SK-N-SH (cell line): Measurements from ENCODE around the gene PRKCD. TPM values are rescaled to one million over a fixed set of nuclear protein-coding genes. Genes with fewer than 3 reads are reported as not detected.

ENCODE experiments used
- CTCF ChIA-PET: fragments of 300-600, 350-600 bp; formaldehyde crosslinking; extraction: SDS; loops from one replicate; lab custom pipeline; 2021; lab: Yijun Ruan, JAX
- POLR2A ChIA-PET: fragments of 350-600 bp; sonication (Branson Sonifier 250); formaldehyde crosslinking; extraction: SDS; loops from one replicate; lab custom pipeline; 2020; ENCODE audit warnings: antibody characterized with exemption, inconsistent platforms; lab: Yijun Ruan, JAX
- DNase-seq: peaks from one replicate; pipeline ENCODE4 v3.0.0; 2012
- H2AFZ ChIP-seq: fragments of 200-600 bp; sonication (generic); 2 replicates; pipeline ENCODE4 v1.8.1; 2016; ENCODE audit warnings: antibody characterized with exemption, mild to moderate bottlenecking, low read depth
- H3F3A ChIP-seq: fragments of 200-600 bp; sonication (generic); replicated peaks from 2 replicates; pipeline ENCODE3; 2016; ENCODE audit warnings: antibody characterized with exemption, mild to moderate bottlenecking; ENCODE audit not compliant: insufficient read depth
- H3K27ac ChIP-seq, 2 experiments: fragments of 200-500 bp in 1 of 2; fragments of 200-600 bp in 1 of 2; sonication (Bioruptor generic) in 1 of 2; sonication (generic), shearing (Covaris generic) in 1 of 2; 2 replicates each; pipeline versions ENCODE4 v1.5.1 to v1.6.1; 2014 to 2016; ENCODE audit warnings: low read depth in 2 of 2, inconsistent platforms in 1 of 2, low read length in 1 of 2, mild to moderate bottlenecking in 1 of 2, mixed read lengths in 1 of 2
- H3K27me3 ChIP-seq: fragments of 200-600 bp; sonication (generic), shearing (Covaris generic); 2 replicates; pipeline ENCODE4 v1.6.1; 2016; ENCODE audit warnings: mixed run types; ENCODE audit not compliant: insufficient read depth
- H3K36me3 ChIP-seq, 2 experiments: fragments of 200-500 bp in 1 of 2; fragments of 200-600 bp in 1 of 2; sonication (Bioruptor generic) in 1 of 2; sonication (generic) in 1 of 2; replicated peaks in 1 of 2; 2 replicates each; pipeline versions ENCODE3 to v1.5.1; 2014 to 2016; ENCODE audit warnings: low read length in 1 of 2, mild to moderate bottlenecking in 1 of 2; ENCODE audit not compliant: insufficient read depth in 2 of 2, control insufficient read depth in 1 of 2
- H3K4me1 ChIP-seq, 2 experiments: fragments of 200-500 bp in 1 of 2; fragments of 200-600 bp in 1 of 2; sonication (Bioruptor generic) in 1 of 2; sonication (generic), shearing (Covaris generic) in 1 of 2; 2 replicates each; pipeline versions ENCODE4 v1.5.1 to v1.6.1; 2014 to 2016; ENCODE audit warnings: low read depth in 1 of 2, low read length in 1 of 2, mixed run types in 1 of 2; ENCODE audit not compliant: insufficient read depth in 2 of 2, control insufficient read depth in 1 of 2
- H3K4me2 ChIP-seq: fragments of 200-600 bp; sonication (generic), shearing (Covaris generic); 2 replicates; pipeline ENCODE4 v1.6.1; 2017; ENCODE audit warnings: mixed run types
- H3K4me3 ChIP-seq, 2 experiments: fragments of 200-500 bp in 1 of 2; fragments of 200-600 bp in 1 of 2; sonication (Bioruptor generic) in 1 of 2; sonication (generic), shearing (Covaris generic) in 1 of 2; 2 replicates each; pipeline versions ENCODE4 v1.5.1 to v1.8.1; 2014 to 2016; ENCODE audit warnings: low read depth in 2 of 2, inconsistent platforms in 1 of 2, low read length in 1 of 2, mild to moderate bottlenecking in 1 of 2, mixed read lengths in 1 of 2, moderate library complexity in 1 of 2
- H3K79me2 ChIP-seq: fragments of 200-600 bp; sonication (generic); 2 replicates; pipeline ENCODE4 v1.8.1; 2017; ENCODE audit warnings: mild to moderate bottlenecking; ENCODE audit not compliant: insufficient read depth
- H3K9ac ChIP-seq: fragments of 200-600 bp; sonication (generic); 2 replicates; pipeline ENCODE4 v1.6.1; 2017; ENCODE audit warnings: mixed run types
- H3K9me2 ChIP-seq: fragments of 200-600 bp; sonication (generic); 2 replicates; pipeline ENCODE4 v1.6.1; 2017; ENCODE audit warnings: mixed run types
- H3K9me3 ChIP-seq: fragments of 200-600 bp; sonication (generic); 2 replicates; pipeline ENCODE4 v1.6.1; 2017; ENCODE audit warnings: mixed run types, mild to moderate bottlenecking, moderate library complexity
- H4K20me1 ChIP-seq: fragments of 200-600 bp; sonication (generic); 2 replicates; pipeline ENCODE4 v1.6.1; 2017; ENCODE audit warnings: mild to moderate bottlenecking, mixed run types; ENCODE audit not compliant: insufficient read depth
- CTCF ChIP-seq: fragments of 200-600 bp; sonication (generic); IDR thresholded peaks from 2 replicates; pipeline ENCODE4 v1.6.1; 2017; ENCODE audit warnings: antibody characterized with exemption, mild to moderate bottlenecking, moderate library complexity
- EZH2phosphoT487 ChIP-seq: fragments of 200-600 bp; sonication (generic); IDR thresholded peaks from 2 replicates; pipeline ENCODE4 v1.6.1; 2017; ENCODE audit warnings: low read depth, mixed run types, mild to moderate bottlenecking, antibody characterized with exemption, moderate library complexity, borderline replicate concordance
- FOXJ3 ChIP-seq: sonication (generic); formaldehyde crosslinking; IDR thresholded peaks from 2 replicates; pipeline ENCODE4 v1.5.1; 2020; ENCODE audit warnings: mild to moderate bottlenecking, missing genetic modification reagents
- GABPA ChIP-seq: IDR thresholded peaks from 2 replicates; pipeline ENCODE4 v1.4.0; 2012; ENCODE audit warnings: low read depth, mild to moderate bottlenecking
- GATA2 ChIP-seq: sonication (generic); formaldehyde crosslinking; IDR thresholded peaks from 2 replicates; pipeline ENCODE4 v1.5.0; 2020; ENCODE audit warnings: mild to moderate bottlenecking, missing genetic modification reagents
- JUND ChIP-seq: IDR thresholded peaks from 2 replicates; pipeline ENCODE4 v1.4.0; 2012
- MEF2A ChIP-seq: IDR thresholded peaks from 2 replicates; pipeline ENCODE4 v1.4.0; 2012; ENCODE audit warnings: low read depth, borderline replicate concordance
- MXI1 ChIP-seq: IDR thresholded peaks from 2 replicates; pipeline ENCODE4 v1.6.1; 2012; ENCODE audit warnings: mild to moderate bottlenecking, low read depth, low read length, improper control_type of control experiment
- NRF1 ChIP-seq: IDR thresholded peaks from 2 replicates; pipeline ENCODE4 v1.6.1; 2012; ENCODE audit warnings: low read depth, mild to moderate bottlenecking, low read length
- PBX3 ChIP-seq: IDR thresholded peaks from 2 replicates; pipeline ENCODE4; 2012
- RAD21 ChIP-seq: IDR thresholded peaks from 2 replicates; pipeline ENCODE4 v1.6.1; 2012; ENCODE audit warnings: mild to moderate bottlenecking, low read length
- RCOR1 ChIP-seq: fragments of 150-350 bp; IDR thresholded peaks from 2 replicates; pipeline ENCODE4 v1.6.1; 2017; ENCODE audit warnings: antibody characterized with exemption, low read length
- TAF1 ChIP-seq: IDR thresholded peaks from 2 replicates; pipeline ENCODE4 v1.6.1; 2012; ENCODE audit warnings: low read depth, mild to moderate bottlenecking, low read length, moderate library complexity, borderline replicate concordance
- TCF12 ChIP-seq: IDR thresholded peaks from 2 replicates; pipeline ENCODE4 v1.4.0; 2012
- TEAD4 ChIP-seq: IDR thresholded peaks from 2 replicates; pipeline ENCODE4 v1.4.0; 2012; ENCODE audit warnings: mild to moderate bottlenecking, borderline replicate concordance; ENCODE audit not compliant: insufficient read depth
- USF2 ChIP-seq: fragments of 150-350 bp; IDR thresholded peaks from 2 replicates; pipeline ENCODE4 v1.6.1; 2017; ENCODE audit warnings: antibody characterized with exemption, low read length, low read depth, borderline replicate concordance
- YY1 ChIP-seq: IDR thresholded peaks from 2 replicates; pipeline ENCODE4 v1.4.0; 2012; ENCODE audit warnings: low read depth, mild to moderate bottlenecking
- WGBS: methylation state at CpG from one replicate; pipeline ENCODE4 v1.1.6; 2017; ENCODE audit warnings: low lambda C conversion rate; 5-methylcytosine and 5-hydroxymethylcytosine counted together
- polyA plus RNA-seq, 3 experiments: library from polyadenylated mRNA; depleted of rRNA; stranded (reverse); fragments of >200 nt; gene quantifications; 2 replicates each; pipeline ENCODE4 v1.2.3, GENCODE V29; 2012
- TF ChIP-seq, protein P1 (sequence below): IDR thresholded peaks from 2 replicates; pipeline ENCODE4 v1.4.0; 2012; ENCODE audit warnings: low read depth, borderline replicate concordance

The PRKCD gene
- polyA plus RNA-seq, 1 of the 3 experiments (the other 2 are of a cell fraction): 29.0 TPM

DNA sequence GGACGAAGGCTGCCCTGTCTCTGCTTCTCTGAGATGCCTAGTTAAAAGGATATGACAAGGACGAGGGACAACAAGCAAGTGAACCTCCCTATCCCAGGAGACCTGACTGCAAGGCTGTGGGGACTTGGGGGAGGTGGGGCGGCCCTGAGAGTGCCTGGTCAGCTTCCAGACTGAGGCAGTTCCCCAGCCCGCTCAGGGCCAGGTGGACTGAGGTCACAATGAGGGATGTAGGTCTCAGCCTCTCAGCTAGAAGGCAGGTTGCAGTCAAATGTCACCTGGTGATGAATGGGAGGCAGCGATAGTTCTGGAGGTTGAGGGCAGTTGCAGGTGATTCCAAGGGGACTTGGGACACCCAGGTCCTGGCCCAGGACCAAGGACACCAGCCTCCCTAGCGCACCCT is 64.2 kb downstream of the PRKCD start:
- no peak for DNase-seq
- Histone ChIP-seq H3F3A (peaks cover 14% of the 10 kb centered on the region), H3K79me2 (no peaks in the 10 kb centered on the region)
- TF ChIP-seq EZH2phosphoT487 (no peak), TEAD4 (no peak), FOXJ3 (CRISPR knock-in tag) (no peak), USF2 (no peak), RCOR1 (no peak), GATA2 (CRISPR knock-in tag) (no peak), TAF1 (no peak), NRF1 (no peak), RAD21 (no peak), TCF12 (no peak), JUND (no peak), GABPA (no peak)
- TF ChIP-seq, protein P1, sequence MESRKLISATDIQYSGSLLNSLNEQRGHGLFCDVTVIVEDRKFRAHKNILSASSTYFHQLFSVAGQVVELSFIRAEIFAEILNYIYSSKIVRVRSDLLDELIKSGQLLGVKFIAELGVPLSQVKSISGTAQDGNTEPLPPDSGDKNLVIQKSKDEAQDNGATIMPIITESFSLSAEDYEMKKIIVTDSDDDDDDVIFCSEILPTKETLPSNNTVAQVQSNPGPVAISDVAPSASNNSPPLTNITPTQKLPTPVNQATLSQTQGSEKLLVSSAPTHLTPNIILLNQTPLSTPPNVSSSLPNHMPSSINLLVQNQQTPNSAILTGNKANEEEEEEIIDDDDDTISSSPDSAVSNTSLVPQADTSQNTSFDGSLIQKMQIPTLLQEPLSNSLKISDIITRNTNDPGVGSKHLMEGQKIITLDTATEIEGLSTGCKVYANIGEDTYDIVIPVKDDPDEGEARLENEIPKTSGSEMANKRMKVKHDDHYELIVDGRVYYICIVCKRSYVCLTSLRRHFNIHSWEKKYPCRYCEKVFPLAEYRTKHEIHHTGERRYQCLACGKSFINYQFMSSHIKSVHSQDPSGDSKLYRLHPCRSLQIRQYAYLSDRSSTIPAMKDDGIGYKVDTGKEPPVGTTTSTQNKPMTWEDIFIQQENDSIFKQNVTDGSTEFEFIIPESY: no peak
- TF ChIP-seq, all 33 proteins: peak for 0
- H3K4me3 ChIP-seq: no peak overlapping the region
- H3K9me3 ChIP-seq: no peaks in the 10 kb centered on the region
- no peak overlapping the region for H2AFZ ChIP-seq
- H3K27ac ChIP-seq: no peak overlapping the region
- no peaks in the 10 kb centered on the region for H3K4me1 ChIP-seq
- no peaks in the 10 kb centered on the region for H3K27me3 ChIP-seq
- ChIA-PET CTCF (interaction anchor here (1.0 to 2.0 kb wide), 2 partner anchors 10 to 29 kb away, joined by 3 to 5 read pairs; no protein-coding TSS in a partner anchor), POLR2A (no interaction called here)
- peaks cover 39 to 75% of the 10 kb centered on the region in 2 experiments for H3K36me3 ChIP-seq
- WGBS: 92% methylated on average over 4 of the region's 6 CpGs
- H3K4me2 ChIP-seq: no peak overlapping the region
- H3K9me2 ChIP-seq: no peaks in the 10 kb centered on the region
- H4K20me1 ChIP-seq: no peaks in the 10 kb centered on the region
- H3K9ac ChIP-seq: no peak overlapping the region

DNA sequence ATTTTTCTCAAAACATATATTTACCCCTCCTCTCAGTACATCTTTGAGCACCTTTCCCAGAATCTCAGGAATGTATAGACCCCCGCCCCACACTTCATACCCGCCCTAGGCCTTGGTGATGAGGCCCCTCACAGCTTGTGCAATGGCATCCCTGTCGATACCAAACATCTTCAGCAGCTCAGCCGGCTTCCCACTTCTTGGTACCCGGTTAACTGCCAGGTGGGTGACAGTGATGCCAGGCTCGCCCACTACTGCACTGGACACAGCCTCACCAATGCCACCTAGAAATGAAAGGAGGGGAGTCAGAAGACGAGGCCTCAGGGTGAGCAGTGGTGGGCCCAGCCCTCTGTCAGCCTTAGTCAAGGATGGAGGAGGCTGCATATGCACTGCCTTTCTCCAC is 64.6 kb downstream of the PRKCD start:
- ChIA-PET POLR2A (no interaction called here), CTCF (interaction anchor here (1.0 to 2.0 kb wide), 3 partner anchors 11 to 373 kb away, joined by 3 to 5 read pairs (median 3); no protein-coding TSS in a partner anchor)
- peaks cover 9% of the 10 kb centered on the region for H3F3A ChIP-seq
- H3K27me3 ChIP-seq: no peaks in the 10 kb centered on the region
- no peak overlapping the region for H3K4me2 ChIP-seq
- H3K27ac ChIP-seq: no peak overlapping the region
- H3K79me2 ChIP-seq: no peaks in the 10 kb centered on the region
- WGBS: 92% methylated on average over 7 of the region's 7 CpGs
- H4K20me1 ChIP-seq: no peaks in the 10 kb centered on the region
- H3K4me3 ChIP-seq: no peak overlapping the region
- H2AFZ ChIP-seq: no peak overlapping the region
- TF ChIP-seq GABPA (no peak), FOXJ3 (CRISPR knock-in tag) (no peak), MXI1 (no peak), YY1 (no peak), PBX3 (no peak), CTCF (no peak), MEF2A (no peak), JUND (no peak)
- no peaks in the 10 kb centered on the region for H3K9me2 ChIP-seq
- peaks cover 39 to 80% of the 10 kb centered on the region in 2 experiments for H3K36me3 ChIP-seq
- H3K9me3 ChIP-seq: no peaks in the 10 kb centered on the region
- H3K4me1 ChIP-seq: no peaks in the 10 kb centered on the region
- no peak for DNase-seq
- H3K9ac ChIP-seq: no peak overlapping the region
